Suprapubic skin (tissue), 3 donors: Measurements from ENCODE around the gene C9.

Experiments used
- POLR2AphosphoS5 ChIP-seq, 3 donors: sonication (generic); formaldehyde crosslinking; IDR thresholded peaks; one replicate each; pipeline ENCODE4 v1.6.1; 2017; ENCODE audit warnings: antibody characterized with exemption in 3 of 3
- TF ChIP-seq, protein P1 (sequence below), 2 donors: fragments of 200-600 bp in 1 of 2; fragments of 450-650 bp in 1 of 2; sonication (generic) in 1 of 2; IDR thresholded peaks; one replicate each; pipeline ENCODE4 v1.5.1; 2016 to 2019; ENCODE audit warnings: antibody characterized with exemption in 2 of 2, mild to moderate bottlenecking in 1 of 2, moderate library complexity in 1 of 2

DNA sequence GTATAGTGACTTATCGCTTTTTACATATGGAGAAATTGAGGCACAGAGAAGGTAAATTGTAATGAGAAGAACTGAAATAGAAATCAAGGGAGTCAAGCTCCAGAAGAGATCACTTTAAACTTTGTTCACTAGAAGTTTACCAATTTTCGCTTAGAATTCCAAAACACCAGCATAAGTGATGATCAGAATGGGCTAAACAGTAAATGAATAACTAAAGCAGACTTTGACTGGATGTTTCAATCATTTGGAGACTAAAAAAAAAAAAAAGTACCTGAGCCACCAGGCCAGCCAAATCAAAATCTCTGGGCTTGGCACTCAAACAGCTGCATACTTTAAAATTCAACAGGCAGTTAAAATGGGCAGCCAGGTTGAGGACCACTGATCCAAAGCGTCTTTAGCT lies 106.7 kb downstream of the C9 start:
- no peak for TF ChIP-seq POLR2AphosphoS5 (IDR thresholded peaks at IDR 0.05)
- TF ChIP-seq, protein P1, sequence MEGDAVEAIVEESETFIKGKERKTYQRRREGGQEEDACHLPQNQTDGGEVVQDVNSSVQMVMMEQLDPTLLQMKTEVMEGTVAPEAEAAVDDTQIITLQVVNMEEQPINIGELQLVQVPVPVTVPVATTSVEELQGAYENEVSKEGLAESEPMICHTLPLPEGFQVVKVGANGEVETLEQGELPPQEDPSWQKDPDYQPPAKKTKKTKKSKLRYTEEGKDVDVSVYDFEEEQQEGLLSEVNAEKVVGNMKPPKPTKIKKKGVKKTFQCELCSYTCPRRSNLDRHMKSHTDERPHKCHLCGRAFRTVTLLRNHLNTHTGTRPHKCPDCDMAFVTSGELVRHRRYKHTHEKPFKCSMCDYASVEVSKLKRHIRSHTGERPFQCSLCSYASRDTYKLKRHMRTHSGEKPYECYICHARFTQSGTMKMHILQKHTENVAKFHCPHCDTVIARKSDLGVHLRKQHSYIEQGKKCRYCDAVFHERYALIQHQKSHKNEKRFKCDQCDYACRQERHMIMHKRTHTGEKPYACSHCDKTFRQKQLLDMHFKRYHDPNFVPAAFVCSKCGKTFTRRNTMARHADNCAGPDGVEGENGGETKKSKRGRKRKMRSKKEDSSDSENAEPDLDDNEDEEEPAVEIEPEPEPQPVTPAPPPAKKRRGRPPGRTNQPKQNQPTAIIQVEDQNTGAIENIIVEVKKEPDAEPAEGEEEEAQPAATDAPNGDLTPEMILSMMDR (IDR thresholded peaks at IDR 0.05), result no peak
